GM10266 (cell line): ENCODE results near the gene HECTD1.
"Not testable (repeated sequence)": the region's sequence is repeated elsewhere in the genome, so short reads cannot be mapped to it uniquely, and the experiment has no call there.

Source experiments
- DNase-seq: peaks from one replicate; pipeline ENCODE4 v3.0.0; 2012; ENCODE audit errors: extremely low spot score
- CTCF ChIP-seq: IDR thresholded peaks from 2 replicates; pipeline ENCODE4 v1.5.1; 2012; ENCODE audit warnings: mild to moderate bottlenecking, low read depth; ENCODE audit not compliant: control insufficient read depth, insufficient read depth; ENCODE audit errors: missing control alignments

The HECTD1 gene

GRCh38 chr14:31059152-31059924 is 148.3 kb downstream of the HECTD1 start:
- DNase-seq, result no peak

GRCh38 chr14:31057701-31058364 is 149.8 kb downstream of the HECTD1 start:
- no peak for TF ChIP-seq CTCF
- no peak for DNase-seq

More at GRCh38 chr14:31059152-31059924, 148.3 kb downstream of the HECTD1 start:
- no peak for TF ChIP-seq CTCF

- no peak for DNase-seq
- no peak for TF ChIP-seq CTCF
Measured at GRCh38 chr14:31057035-31057434, 150.6 kb downstream of the HECTD1 start.

- DNase-seq, result not testable (repeated sequence)
Measured at GRCh38 chr14:31052905-31053586, 154.5 kb downstream of the HECTD1 start.

- DNase-seq, result no peak
- TF ChIP-seq CTCF, result no peak
Measured at GRCh38 chr14:31051511-31051910, 156.1 kb downstream of the HECTD1 start.

- TF ChIP-seq CTCF, result no peak
- DNase-seq, result no peak
Measured at GRCh38 chr14:31051023-31051422, 156.6 kb downstream of the HECTD1 start.
